Upper lobe of right lung (tissue), 1 donor: ENCODE measurements around the gene P2RX3. TPM values are rescaled to one million over a fixed set of nuclear protein-coding genes. Genes with fewer than 3 reads are reported as not detected.

Experiments used
- ATAC-seq: fragments of 200-7000 bp; cut with Tn5 transposase; one replicate; pipeline ENCODE4 v1.9.1; 2020; ENCODE audit warnings: mild to moderate bottlenecking, moderate library complexity
- DNase-seq: peaks from one replicate; pipeline ENCODE4 v3.0.0-alpha.2; 2020
- H3K27ac ChIP-seq: fragments of 200-600 bp; one replicate; pipeline ENCODE4 v1.8.0; 2022
- H3K27me3 ChIP-seq: fragments of 200-600 bp; one replicate; pipeline ENCODE4 v1.8.0; 2022; ENCODE audit warnings: mild to moderate bottlenecking
- H3K36me3 ChIP-seq: fragments of 200-600 bp; one replicate; pipeline ENCODE4 v1.8.0; 2022
- H3K4me1 ChIP-seq: fragments of 200-600 bp; one replicate; pipeline ENCODE4 v1.8.0; 2022
- H3K4me3 ChIP-seq: fragments of 200-600 bp; one replicate; pipeline ENCODE4 v1.8.0; 2022; ENCODE audit warnings: mild to moderate bottlenecking
- H3K9me3 ChIP-seq: fragments of 200-600 bp; one replicate; pipeline ENCODE4 v1.8.0; 2022
- intact Hi-C: fragments of 100-400 bp; cut with DNase I; formaldehyde crosslinking; loops from one replicate; pipeline ENCODE4 v1.11.0; 2022
- total RNA-seq: library from RNA; stranded (reverse); fragmentation: NEBNext Ultra II Directional; extraction: Animal tissue kit (Norgen Biotek cat#: 25700); gene quantifications from one replicate; pipeline ENCODE4 v1.2.1, GENCODE V29; 2021
- TF ChIP-seq, protein P1 (sequence below): fragments of 200-600 bp; IDR thresholded peaks from one replicate; pipeline ENCODE4 v1.8.0; 2022; ENCODE audit warnings: antibody characterized with exemption
- donor health status: DM: no; HTN: yes; CAD: no; lungs with severe emphysema.

The P2RX3 gene
- total RNA-seq, 1 donor from 2014 or later = not detected

DNA sequence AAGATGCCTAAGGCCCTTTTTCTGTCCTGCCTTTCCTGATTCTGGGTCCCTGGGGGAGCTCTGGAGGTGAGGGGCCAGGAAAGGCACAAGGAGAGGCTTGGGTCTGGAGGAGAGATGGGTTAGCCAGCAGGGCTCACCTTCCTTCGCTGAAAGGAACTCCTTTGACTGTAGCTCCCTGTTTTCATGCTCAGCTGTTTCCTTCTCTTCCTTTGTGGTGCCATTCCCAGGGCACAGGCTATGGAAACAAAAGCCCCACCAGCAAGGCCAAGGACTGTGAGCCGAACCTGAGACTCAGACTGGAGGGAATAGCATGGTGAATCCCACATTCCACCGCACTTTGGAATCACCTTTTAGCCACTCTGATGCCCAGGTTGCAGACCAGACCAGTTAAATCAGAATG, 78.3 kb downstream of the P2RX3 start:
- Histone ChIP-seq H3K9me3 (no peaks in the 10 kb centered on the region), H3K4me1 (peaks cover 10% of the 10 kb centered on the region), H3K36me3 (peaks cover 96% of the 10 kb centered on the region), H3K27me3 (no peaks in the 10 kb centered on the region), H3K27ac (no peak overlapping the region), H3K4me3 (no peak overlapping the region)
- DNase-seq (no peak), ATAC-seq (no peak)
- intact Hi-C loops = no loop called here
- TF ChIP-seq, protein P1, sequence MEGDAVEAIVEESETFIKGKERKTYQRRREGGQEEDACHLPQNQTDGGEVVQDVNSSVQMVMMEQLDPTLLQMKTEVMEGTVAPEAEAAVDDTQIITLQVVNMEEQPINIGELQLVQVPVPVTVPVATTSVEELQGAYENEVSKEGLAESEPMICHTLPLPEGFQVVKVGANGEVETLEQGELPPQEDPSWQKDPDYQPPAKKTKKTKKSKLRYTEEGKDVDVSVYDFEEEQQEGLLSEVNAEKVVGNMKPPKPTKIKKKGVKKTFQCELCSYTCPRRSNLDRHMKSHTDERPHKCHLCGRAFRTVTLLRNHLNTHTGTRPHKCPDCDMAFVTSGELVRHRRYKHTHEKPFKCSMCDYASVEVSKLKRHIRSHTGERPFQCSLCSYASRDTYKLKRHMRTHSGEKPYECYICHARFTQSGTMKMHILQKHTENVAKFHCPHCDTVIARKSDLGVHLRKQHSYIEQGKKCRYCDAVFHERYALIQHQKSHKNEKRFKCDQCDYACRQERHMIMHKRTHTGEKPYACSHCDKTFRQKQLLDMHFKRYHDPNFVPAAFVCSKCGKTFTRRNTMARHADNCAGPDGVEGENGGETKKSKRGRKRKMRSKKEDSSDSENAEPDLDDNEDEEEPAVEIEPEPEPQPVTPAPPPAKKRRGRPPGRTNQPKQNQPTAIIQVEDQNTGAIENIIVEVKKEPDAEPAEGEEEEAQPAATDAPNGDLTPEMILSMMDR = no peak

DNA sequence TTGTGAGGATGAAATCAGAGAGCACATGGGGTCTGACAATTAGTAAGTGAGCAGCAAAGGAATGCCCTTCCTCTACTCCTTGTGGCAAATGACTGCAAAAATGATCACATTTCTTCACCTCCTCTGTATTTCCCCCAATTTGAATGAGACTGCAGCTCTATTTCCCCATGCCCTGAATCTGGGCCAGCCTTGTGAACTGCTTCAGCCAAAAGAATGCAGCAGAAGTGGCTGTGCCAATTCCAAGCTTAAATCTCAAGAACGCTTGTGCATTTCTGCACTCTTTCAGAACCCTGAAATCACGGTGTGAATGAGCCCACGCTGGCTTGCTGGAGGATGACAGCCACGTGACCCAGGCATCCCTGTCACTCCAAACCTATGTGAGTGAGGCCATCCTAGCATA, 78.9 kb downstream of the P2RX3 start:
- peak; percentile 65 for ATAC-seq
- intact Hi-C loops = no loop called here
- no peak for DNase-seq

DNA sequence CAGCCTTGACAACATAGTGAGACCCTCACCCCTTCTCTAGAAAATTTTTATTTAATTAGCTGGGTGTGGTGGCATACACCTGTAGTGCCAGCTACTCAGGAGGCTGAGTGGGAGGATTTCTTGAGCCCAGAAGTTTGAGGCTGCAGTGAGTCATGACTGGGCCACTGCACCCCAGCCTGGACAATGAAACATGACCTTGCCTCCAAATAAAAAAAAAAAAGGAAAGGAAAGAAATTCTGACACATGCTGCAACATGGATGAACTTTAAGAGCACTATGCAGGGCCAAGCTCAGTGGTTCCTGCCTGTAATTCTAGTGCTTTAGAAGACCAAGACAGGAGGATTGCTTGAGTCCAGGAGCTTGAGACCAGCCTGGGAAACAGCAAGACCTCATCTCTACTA, 80.0 kb downstream of the P2RX3 start:
- TF ChIP-seq, protein P1 = no peak
- intact Hi-C loops = no loop called here
- H3K27ac ChIP-seq = no peak overlapping the region
- H3K4me3 ChIP-seq = no peak overlapping the region
- H3K27me3 ChIP-seq = no peaks in the 10 kb centered on the region
- ATAC-seq (no peak), DNase-seq (no peak)
- peaks cover 95% of the 10 kb centered on the region for H3K36me3 ChIP-seq
- H3K9me3 ChIP-seq = no peaks in the 10 kb centered on the region
- peaks cover 10% of the 10 kb centered on the region for H3K4me1 ChIP-seq

More for the DNA sequence above, 78.9 kb downstream of the P2RX3 start:
- Histone ChIP-seq H3K4me1 (peaks cover 10% of the 10 kb centered on the region), H3K27me3 (no peaks in the 10 kb centered on the region), H3K4me3 (no peak overlapping the region), H3K27ac (no peak overlapping the region), H3K9me3 (no peaks in the 10 kb centered on the region), H3K36me3 (peaks cover 95% of the 10 kb centered on the region)
- TF ChIP-seq, protein P1 = no peak

DNA sequence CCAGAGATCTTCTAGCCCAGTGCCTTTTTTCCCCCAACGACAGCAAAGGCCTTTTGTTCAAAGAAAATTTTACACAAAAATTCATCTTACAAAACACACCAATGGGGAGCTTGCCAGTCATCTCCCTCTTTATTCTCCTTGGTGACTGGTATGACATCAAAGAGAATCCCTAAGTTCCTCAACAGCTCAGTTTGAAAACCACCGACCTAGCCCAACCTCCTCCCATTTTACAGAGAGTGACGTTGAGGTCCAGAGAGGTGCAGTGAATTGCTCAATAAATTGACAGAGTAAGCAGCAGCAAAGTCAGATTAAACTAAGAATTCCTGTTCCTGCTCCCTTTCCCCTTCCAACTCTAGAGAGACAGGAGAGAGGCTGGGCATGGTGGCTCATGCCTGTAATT, 81.0 kb downstream of the P2RX3 start:
- intact Hi-C loops = no loop called here
- Histone ChIP-seq H3K36me3 (peaks cover 90% of the 10 kb centered on the region), H3K4me3 (no peak overlapping the region), H3K27me3 (no peaks in the 10 kb centered on the region), H3K9me3 (no peaks in the 10 kb centered on the region), H3K4me1 (peaks cover 16% of the 10 kb centered on the region), H3K27ac (no peak overlapping the region)
- DNase-seq (no peak), ATAC-seq (no peak)
- TF ChIP-seq, protein P1 = no peak

DNA sequence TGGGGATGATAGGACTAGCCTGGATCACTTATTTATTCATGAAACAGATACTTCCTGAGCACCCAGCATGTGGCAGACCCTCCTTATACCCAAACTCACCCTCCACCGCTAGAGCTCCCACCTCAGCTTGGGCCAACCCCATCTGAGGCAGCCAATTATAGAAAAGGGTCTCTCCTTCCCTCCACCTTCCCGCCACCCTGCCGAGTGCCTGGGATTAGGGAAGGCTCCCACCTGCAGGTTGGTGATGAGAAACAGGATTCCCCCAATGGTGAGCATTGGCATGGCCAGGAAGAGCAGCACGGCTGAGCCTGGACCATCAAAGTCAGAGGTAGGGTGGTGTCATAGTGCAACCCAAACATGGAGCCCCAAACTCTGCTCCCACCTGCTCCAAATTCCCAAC, 82.9 kb downstream of the P2RX3 start:
- no peak overlapping the region for H3K27ac ChIP-seq
- H3K4me1 ChIP-seq = peaks cover 35% of the 10 kb centered on the region
- H3K36me3 ChIP-seq = peaks cover 73% of the 10 kb centered on the region
- intact Hi-C loops = no loop called here
- no peaks in the 10 kb centered on the region for H3K27me3 ChIP-seq
- no peaks in the 10 kb centered on the region for H3K9me3 ChIP-seq
- ATAC-seq (no peak), DNase-seq (no peak)
- TF ChIP-seq, protein P1 = no peak
- H3K4me3 ChIP-seq = no peak overlapping the region

DNA sequence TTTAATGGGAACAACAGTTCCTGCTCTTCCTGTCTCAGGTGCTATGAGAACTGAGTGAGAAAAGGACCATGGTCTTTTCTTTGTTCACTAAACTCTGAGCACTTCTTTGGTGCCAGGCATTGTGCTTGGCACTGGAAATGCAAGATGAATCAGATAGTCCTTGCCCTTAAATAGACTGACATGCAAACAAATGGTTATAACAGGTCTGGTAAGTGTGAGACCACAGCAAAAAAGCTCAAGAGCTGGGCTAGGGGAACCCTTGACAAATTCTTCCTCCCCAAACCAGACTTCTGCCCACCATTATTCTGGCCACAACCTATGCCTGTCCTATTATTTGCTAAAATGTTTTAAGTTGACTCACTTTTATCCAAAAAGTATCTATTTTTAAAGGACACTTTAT, 83.7 kb downstream of the P2RX3 start:
- DNase-seq (no peak), ATAC-seq (no peak)
- H3K27me3 ChIP-seq = no peaks in the 10 kb centered on the region
- peaks cover 66% of the 10 kb centered on the region for H3K36me3 ChIP-seq
- TF ChIP-seq, protein P1 = no peak
- peaks cover 39% of the 10 kb centered on the region for H3K4me1 ChIP-seq
- H3K4me3 ChIP-seq = no peak overlapping the region
- no peak overlapping the region for H3K27ac ChIP-seq
- intact Hi-C loops = no loop called here
- no peaks in the 10 kb centered on the region for H3K9me3 ChIP-seq
